K562 (cell line): ENCODE results near the gene KIF23. TPM values are rescaled to one million over a fixed set of nuclear protein-coding genes. Genes with fewer than 3 reads are reported as not detected.
A peak's percentile ranks its signal among the peaks of the same experiment; 100 is the strongest.

Source experiments
- CBFA2T3 ChIP-seq: fragments of 450-650 bp; IDR thresholded peaks from 2 replicates; pipeline ENCODE4 v1.6.1; 2017
- DEAF1 ChIP-seq: fragments of 450-650 bp; formaldehyde crosslinking; IDR thresholded peaks from 2 replicates; pipeline ENCODE4 v1.4.0; 2020; ENCODE audit warnings: mild to moderate bottlenecking, moderate library complexity
- EP300 ChIP-seq: IDR thresholded peaks from 2 replicates; pipeline ENCODE4 v1.6.1; 2012; ENCODE audit warnings: low read length, improper control_type of control experiment
- HMGN3 ChIP-seq: IDR thresholded peaks from 2 replicates; pipeline ENCODE4 v1.6.1; 2011; ENCODE audit warnings: borderline replicate concordance, low read depth, mild to moderate bottlenecking, mixed read lengths, low read length; ENCODE audit not compliant: insufficient read length; ENCODE audit errors: extremely low read depth
- MAX ChIP-seq: sonication (generic); formaldehyde crosslinking; IDR thresholded peaks from 2 replicates; pipeline ENCODE4 v1.9.0; 2022; ENCODE audit warnings: mild to moderate bottlenecking, missing genetic modification reagents
- PRMT5 ChIP-seq: sonication (generic); formaldehyde crosslinking; IDR thresholded peaks from 2 replicates; pipeline ENCODE4 v1.5.0; 2020; ENCODE audit warnings: missing genetic modification reagents
- UBTF ChIP-seq, 2 experiments: IDR thresholded peaks; 2 replicates each; pipeline ENCODE4 v1.6.1; 2012; ENCODE audit warnings: improper control_type of control experiment in 2 of 2, low read depth in 2 of 2, low read length in 2 of 2, borderline replicate concordance in 1 of 2
- ZNF77 ChIP-seq: fragments of 250-450 bp; sonication (Bioruptor Pico); IDR thresholded peaks from 2 replicates; pipeline ENCODE4 v1.5.0; 2020
- polyA plus RNA-seq, 8 experiments: library from polyadenylated mRNA; depleted of rRNA in 4 of 8; stranded (reverse) in 5 of 8; unstranded in 3 of 8; fragments of >200 nt; fragmentation: Nextera tagmentation in 2 of 8; fragmentation: Illumina TruSeq in 1 of 8; extraction: Ambion mirVana in 2 of 8; extraction: Trizol in 1 of 8; gene quantifications; 2 replicates each; pipeline versions ENCODE4 v1.2.1 to v1.2.3, GENCODE V29; 2011 to 2014; ENCODE audit warnings: inconsistent platforms in 1 of 8, missing spikeins in 1 of 8
- total RNA-seq, 7 experiments: library from RNA; depleted of rRNA in 6 of 7; stranded (reverse); fragments of >200 nt in 6 of 7; fragmentation: Illumina TruSeq in 2 of 7; extraction: Trizol in 2 of 7; gene quantifications; 2 replicates each; pipeline versions ENCODE4 v1.2.1 to v1.2.3, GENCODE V29; 2011 to 2021; ENCODE audit warnings: low replicate concordance in 1 of 7

KIF23 gene
- total and polyA plus RNA-seq, 9 of the 15 experiments (the other 6 are each of a cell fraction or from before 2014, with no cell fraction given): 29.4 to 58.2 (median 41.9) TPM

DNA sequence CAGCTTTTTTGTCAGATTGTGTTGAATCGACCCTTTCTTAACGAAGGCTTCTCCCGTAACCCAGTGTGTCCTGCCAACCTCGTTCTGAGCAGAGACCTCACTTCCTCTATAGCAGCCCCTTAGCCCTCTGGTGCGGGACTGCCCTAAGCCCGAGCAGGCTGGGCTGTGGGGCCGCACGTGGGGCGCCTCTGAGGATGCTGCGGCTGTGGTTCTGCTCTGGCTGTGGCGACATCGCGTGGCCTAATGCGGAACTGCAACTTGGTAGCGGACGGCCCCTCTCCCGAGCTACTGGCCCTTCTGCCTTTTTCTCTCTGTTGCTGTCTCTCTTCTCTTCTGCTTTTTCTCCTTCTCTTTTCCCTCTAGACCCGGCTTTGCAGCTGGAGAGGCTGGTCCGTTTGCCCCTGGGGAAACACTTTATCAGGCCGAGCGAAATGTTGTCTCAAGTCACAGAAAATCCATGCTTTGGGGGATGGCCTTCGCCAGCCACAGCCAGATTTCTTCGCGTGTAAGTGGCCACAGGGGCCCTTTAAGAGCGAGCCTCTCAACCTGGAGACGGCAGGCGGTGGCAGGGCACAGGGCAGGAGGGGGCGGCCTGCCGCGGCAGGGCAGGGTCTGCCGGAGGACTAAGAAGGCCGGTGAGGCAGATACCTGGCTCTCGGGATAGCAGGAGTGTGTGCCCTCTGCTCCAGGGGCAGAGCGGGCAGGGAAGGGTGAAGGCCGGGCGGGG lies 19.4 kb upstream of the KIF23 start (continued):
- TF ChIP-seq MAX (CRISPR knock-in tag) (peak; percentile 75), DEAF1 (peak; percentile 71; the same call in 1 of the 2 replicates), UBTF (IDR thresholded peaks at IDR 0.05; ENCODE audit: borderline replicate concordance in 1 of 2, low read depth in 2 of 2, low read length in 2 of 2) (peak in 1 of 2 experiments; percentile 61; a peak in 1 of 4 replicates), ZNF77 (CRISPR knock-in tag) (no peak), CBFA2T3 (no peak), EP300 (no peak), HMGN3 (peak; percentile 35), PRMT5 (no peak)
- TF ChIP-seq, all 486 proteins: peak for 26
